HG03378 (cell line): ENCODE results near the gene SIDT1.

Source experiments
- ATAC-seq: cut with Tn5 transposase; IDR thresholded peaks from one replicate; pipeline ENCODE4 v1.9.1; 2021; ENCODE audit warnings: mild to moderate bottlenecking, moderate library complexity; ENCODE audit not compliant: unreplicated experiment

Gene SIDT1

DNA sequence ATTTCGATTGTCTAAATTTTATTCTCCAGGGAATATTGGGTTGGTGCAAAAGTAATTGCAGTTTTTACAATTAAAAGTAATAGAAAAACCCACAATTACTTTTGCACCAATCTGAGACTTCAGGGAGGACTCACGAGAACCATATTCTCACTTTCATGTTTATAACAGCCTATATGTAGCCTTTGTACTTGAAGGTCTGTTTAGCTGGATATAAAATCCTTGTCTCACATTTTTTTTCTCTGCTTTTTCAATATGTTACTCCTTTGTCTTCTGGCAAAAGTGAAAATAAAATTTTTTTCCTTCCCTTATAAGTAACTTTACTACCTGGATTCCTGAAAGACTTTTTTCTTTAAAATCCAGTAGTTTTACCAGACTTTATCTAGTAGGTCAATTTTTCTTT lies 9.2 kb downstream of the SIDT1 start:
- ATAC-seq: no peak

- no peak for ATAC-seq
Measured at GRCh38 chr3:113545594-113545993, 13.2 kb downstream of the SIDT1 start.

GRCh38 chr3:113546414-113546893 lies 14.1 kb downstream of the SIDT1 start:
- ATAC-seq: peak; percentile 91

DNA sequence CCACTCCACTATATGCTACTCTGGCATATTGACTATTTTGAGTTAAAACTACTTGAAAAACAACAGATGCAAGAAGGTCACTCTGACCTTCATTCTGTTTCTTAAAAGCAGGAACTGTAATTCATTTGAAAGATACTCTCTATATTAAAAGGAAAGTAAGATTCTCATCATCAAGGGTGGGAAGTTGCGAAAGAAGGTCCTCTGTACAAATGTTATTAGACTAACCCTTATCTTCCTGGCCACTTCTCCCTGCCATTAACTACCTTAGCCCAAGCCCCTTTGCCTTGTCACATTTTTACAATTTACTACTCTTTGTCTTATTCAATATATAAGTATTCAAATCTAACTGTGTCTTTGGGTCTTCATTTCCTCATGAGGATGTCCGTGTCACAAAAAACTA lies 16.1 kb downstream of the SIDT1 start:
- no peak for ATAC-seq

DNA sequence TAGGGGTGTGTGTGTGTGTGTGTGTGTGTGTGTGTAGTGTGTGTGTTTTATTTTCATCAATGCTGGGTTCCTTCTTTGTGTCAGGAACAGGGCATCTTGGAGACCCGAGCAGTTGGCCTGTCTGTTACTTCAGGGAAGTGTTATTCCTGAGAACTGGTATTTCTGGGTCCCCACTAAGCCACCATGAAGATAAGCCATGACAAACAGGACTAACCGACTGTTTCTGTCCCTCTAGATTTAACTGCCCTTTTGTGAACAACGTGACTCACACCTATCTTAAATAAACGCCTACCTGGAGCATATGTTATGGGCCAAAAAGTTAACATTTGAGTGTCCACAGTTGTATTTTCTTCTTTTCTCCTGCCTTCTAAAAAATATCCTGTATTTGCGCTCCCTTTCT lies 19.5 kb downstream of the SIDT1 start:
- ATAC-seq: no peak

DNA sequence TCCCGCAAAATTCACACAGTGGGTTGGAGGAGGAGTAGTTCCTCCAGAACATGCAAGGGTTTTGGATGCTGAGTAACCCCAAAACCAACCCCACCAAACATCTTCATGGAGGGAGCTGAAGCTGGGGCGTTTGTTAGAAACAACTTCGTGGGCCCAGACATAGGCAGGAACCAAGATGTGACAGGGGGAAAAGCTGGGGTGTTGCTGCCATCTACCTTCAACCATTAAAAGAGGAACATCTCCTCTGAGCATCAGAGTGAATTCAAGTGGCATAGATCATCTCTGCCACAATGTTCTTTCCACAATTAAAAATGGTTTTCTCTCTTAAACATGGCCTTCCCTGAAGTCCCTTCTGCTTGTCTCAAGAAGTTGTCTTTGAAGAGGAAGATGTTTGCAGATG lies 20.5 kb downstream of the SIDT1 start:
- ATAC-seq: no peak

- no peak for ATAC-seq
Measured at GRCh38 chr3:113555138-113555537, 22.8 kb downstream of the SIDT1 start.

- ATAC-seq: no peak
Measured at GRCh38 chr3:113556316-113556945, 24.1 kb downstream of the SIDT1 start.

DNA sequence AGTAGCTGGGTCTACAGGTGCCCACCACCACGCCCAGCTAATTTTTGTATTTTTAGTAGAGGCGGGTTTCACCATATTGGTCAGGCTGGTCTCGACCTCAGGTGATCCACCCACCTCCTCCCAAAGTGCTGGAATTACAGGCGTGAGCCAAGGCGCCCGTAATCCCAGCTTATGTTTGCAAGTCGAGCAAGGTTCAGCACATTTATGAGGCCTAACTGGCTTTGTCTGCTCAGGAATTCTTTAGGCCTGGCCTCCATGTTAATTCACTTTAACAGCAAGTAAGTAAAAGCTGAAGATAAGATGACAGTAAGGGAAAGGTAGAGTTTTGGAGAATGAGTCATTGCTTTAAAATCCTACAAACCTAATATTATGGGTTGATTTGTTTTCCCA lies 24.6 kb downstream of the SIDT1 start:
- no peak for ATAC-seq

- no peak for ATAC-seq
Measured at GRCh38 chr3:113557374-113557773, 25.0 kb downstream of the SIDT1 start.

DNA sequence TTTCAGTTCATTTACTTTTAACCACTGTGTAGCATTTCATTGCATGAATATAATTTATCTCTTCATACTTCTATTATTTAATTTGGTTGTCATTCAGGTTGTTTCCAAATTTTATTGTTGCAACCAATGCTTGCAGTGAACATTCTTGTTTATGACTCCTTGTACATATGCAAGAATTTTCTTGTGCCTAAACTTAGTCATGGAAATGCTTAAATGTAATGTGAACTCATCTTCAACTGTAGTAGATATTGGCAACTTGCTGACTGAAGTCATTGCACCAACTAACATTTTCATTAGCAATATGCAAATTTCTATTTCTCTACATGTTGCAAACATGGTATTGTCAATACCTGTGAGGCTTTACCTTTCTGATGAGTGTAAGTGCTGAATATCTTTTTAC lies 26.7 kb downstream of the SIDT1 start:
- no peak for ATAC-seq

GRCh38 chr3:113560271-113560670 lies 27.9 kb downstream of the SIDT1 start:
- ATAC-seq: no peak

DNA sequence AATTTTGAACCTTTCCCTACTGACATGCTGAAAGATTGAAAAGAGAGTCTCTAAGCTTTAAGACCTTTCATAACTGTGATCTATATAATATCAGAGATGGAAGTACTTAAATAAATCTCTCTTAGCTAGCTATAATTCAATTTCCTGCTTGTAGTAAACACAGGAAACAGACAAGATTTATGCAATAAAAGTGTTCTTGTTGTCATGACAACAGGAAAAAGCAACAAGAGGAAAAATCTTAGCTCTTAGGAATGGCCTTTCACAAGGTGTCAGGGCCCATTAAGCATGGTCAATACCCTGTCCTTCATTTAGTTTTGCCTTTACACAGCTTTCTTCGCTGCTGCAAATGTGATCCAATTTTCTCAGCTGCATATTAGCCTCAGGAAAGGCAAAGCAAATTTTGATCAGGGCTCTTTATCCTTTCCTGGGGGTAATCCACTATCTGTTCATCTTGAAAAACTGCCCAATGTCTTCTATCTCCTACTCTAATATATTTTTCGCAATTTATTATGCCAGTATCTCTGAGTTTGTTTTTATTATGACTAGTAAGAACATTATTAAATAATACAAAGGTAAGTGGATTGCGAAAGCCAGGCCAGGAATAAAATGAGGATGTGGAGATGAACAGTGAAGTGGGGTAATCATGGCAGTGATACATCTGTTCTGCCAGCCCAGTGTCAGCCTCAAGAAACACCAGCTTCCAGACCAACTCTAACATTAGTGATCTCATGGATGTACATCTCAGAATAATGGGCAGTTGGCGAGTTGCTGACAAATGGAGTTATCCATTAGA lies 28.7 kb downstream of the SIDT1 start:
- no peak for ATAC-seq

GRCh38 chr3:113565555-113565954 lies 33.2 kb downstream of the SIDT1 start:
- ATAC-seq: no peak

DNA sequence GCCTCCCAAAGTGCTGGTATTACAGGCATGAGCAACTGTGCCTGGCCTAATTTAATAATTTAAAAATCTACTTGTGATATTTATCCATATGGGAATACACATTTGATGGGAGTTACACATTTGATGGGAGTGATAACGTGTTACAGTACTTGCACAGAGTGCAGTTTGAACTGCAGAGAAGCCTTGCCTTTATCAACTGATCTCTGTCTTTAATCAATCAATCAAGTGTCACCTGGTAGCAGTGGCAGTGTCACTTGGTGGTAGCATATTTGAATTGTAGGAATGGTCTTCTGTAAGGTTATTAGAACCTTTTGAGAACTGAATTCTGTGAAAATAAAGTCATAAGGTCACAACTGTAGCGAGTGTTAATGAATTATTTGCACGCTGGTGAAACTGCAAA lies 37.8 kb downstream of the SIDT1 start:
- no peak for ATAC-seq

DNA sequence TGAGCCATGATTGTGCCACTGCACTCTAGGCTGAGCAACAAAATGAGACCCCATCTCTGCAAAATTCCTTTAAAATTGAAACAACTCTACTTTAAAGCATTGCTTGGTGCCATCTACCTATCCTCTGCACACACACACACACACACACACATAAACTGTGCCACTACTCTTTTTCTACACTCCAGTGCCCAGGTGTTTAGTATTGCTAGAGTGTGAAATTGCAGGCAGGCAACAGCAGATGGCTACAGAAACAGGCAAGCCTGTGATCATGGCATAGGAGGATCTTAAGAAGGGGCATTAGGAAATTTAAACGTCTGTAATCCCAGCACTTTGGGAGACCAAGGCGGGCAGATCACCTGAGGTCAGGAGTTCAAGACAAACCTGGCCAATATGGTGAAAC lies 39.0 kb downstream of the SIDT1 start:
- ATAC-seq: no peak

- no peak for ATAC-seq
Measured at GRCh38 chr3:113573728-113574127, 41.4 kb downstream of the SIDT1 start.

DNA sequence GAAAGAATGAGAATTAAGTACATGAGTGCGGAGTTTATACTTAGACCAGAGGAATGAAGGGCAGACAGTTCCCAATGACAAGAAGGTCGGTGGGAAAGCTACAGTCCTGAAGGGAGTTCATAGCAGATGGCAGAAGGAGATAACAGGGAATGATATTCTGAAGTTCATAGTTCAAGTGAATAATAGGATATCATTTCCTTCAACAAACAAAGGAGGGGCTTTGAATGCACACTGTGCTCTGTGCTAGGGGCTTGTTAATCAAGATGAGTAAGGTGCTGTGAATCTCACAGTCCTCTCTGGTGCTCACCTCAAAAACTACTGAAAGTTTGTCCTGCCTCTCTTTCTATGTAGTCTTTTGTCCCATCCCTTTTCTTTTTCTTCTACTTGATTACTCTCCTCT lies 41.9 kb downstream of the SIDT1 start:
- ATAC-seq: no peak

- ATAC-seq: no peak
Measured at GRCh38 chr3:113575206-113575605, 42.9 kb downstream of the SIDT1 start.

GRCh38 chr3:113585228-113585627 lies 52.9 kb downstream of the SIDT1 start:
- no peak for ATAC-seq

DNA sequence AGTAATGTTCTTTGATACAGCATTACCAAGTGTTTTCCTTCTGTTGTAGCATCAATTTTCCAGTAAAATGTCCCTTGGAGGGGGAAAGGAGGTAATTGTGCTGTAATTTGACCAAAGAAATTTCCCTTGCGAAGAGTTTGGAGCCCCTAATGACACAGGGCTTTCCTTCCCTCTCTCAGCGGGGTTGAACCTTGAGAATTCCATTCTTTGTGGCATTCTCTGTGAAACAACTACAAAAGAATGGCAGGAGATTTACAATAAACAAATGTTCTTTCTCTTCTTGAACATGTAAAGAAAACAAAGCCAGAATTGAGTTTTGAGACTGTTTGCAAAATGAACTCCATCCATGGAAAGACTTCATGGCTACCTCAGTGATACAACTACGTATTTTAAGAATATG lies 53.4 kb downstream of the SIDT1 start:
- no peak for ATAC-seq

- no peak for ATAC-seq
Measured at GRCh38 chr3:113588806-113589205, 56.5 kb downstream of the SIDT1 start.

DNA sequence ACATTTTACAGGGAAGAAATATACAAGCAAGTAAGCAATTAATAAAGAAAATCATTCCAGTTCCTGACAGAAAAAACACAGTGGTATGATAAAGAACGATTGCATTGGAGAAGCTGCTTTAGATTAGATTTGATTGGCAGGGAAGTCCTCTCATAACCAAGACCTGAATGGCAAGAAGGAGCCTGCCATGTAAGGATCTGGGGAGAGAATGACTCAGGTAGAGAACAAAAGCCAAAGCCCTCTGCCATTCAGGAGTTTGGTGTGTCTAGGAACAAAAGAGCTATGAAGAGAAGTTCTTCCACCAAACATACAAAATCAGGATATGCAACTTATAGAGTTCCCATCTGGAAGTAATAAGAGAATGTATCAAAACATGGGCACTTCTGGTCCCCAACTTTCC lies 57.6 kb downstream of the SIDT1 start:
- ATAC-seq: no peak
